GM21360 (cell line): ENCODE results near the gene SLC39A12.

Source experiments
- ATAC-seq: cut with Tn5 transposase; IDR thresholded peaks from one replicate; pipeline ENCODE4 v1.9.1; 2021; ENCODE audit warnings: mild to moderate bottlenecking, moderate library complexity; ENCODE audit not compliant: unreplicated experiment

Gene SLC39A12

DNA sequence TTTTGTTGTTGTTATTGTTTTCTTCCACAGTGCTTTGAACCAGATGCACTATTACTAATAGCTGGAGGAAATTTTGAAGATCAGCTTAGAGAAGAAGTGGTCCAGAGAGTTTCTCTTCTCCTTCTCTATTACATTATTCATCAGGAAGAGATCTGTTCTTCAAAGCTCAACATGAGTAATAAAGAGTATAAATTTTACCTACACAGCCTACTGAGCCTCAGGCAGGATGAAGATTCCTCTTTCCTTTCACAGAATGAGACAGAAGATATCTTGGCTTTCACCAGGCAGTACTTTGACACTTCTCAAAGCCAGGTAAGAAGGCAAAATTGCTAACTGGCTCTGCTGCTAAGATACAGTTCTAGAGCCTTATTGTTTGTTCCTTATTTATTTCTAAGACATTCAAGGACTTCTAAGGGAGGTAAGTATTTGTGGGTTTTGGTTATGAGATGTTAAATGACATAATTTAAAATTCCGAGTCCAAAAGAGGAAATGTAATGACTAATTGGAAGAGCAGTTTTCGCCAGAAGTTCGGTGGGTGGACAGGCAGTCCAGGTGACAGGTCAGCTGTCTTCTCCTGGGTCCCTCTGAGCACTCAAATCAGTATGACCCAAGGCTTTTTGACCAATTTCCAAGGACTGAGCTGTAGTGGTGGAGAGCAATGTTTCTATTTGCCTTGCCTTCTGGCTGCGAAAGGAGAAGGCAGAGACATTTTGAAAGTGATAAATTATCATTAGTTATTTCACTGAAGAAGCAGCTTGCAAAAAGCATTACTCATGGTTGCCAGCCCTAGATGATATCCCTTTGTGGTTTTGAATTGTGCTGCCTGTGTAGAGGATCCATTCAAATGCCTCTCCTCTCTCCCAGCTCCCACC is 10.1 kb downstream of the SLC39A12 start:
- ATAC-seq = no peak

- ATAC-seq = no peak
Measured at GRCh38 chr10:17963431-17963830, 11.7 kb downstream of the SLC39A12 start.

DNA sequence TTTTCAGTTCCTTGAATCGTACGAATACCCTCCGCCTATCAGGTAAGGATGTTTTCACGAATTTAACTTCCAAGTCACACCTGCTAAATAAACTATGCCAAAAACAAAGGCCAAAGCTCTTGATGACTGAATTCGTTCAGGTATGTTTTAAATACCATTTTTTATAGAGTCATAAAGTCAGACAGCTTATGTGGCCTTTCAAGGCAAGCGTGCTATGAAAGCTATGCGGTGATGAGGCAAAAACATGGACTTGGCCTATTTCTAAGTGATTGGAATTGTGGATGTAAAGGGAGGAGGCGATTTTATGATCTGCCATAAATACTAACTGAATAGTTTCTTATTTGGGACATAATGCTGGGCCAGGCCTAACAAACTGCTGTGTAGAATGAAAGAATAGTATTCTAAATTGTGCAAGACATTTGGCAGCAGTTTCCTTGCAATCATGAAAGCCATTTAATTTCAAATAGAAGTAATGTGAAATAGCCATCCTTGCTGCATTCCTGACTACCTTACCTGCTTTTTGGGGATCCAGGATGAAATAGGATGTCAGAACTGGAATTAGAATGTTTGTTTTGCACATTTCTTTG is 14.0 kb downstream of the SLC39A12 start:
- no peak for ATAC-seq

GRCh38 chr10:17974505-17974904 is 22.8 kb downstream of the SLC39A12 start:
- no peak for ATAC-seq

DNA sequence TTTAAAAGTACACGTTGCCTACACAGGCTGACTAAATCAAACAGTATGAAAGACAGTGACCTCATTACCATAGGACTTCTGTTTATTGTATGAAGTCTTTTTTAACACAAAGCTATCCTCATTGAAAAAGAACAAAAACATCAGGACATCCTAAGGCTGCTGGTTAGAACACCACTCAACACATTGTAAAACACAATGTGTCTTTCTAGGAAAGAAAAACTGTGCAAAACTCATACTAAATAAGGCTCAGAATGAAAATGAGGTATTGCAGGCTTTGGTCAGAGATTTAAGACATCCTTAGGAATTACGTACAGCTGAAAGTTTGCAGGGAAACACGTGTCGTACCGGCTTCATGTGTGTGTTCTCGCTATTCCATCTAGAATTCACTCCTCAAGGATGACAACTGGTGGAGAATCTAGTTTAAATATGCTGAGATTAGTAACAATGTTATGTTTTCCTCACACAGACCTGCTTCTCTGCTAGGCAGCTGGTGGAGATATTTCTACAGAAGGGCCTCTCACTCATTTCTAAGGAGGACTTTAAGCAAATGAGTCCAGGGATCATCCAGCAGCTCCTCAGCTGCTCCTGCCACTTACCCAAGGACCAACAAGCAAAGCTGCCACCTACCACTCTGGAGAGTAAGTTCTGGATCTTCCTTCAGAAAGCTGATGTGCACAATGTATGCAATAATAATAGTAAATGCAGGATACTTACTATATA is 29.3 kb downstream of the SLC39A12 start:
- no peak for ATAC-seq

DNA sequence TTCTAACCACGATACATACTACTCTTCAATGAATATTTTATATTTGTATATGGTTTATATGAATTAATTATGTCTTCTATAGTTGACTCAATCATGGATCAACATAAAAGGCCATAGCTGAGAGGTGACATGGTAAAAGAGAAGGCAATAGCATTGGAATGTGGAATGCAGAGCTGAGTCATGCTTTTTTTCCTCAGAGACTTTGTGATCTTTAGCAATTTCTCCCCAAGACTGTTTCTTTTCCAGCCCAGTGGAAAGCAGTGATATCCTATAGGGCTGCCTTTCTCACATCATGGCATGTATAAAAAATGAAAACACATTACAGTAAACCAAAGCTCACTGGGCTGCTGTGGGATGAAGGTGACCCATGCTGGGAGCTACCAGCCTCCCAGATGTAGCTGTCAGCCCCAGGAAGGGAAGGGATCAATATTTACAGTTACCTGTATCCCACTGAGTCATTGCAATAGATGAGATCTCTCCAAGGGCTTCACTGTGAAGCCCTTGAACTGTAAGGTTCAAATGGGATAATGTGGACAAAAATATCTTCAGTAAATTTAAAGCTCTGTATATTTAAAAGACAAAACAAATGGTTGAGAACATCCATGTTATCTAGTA is 30.2 kb downstream of the SLC39A12 start:
- no peak for ATAC-seq

DNA sequence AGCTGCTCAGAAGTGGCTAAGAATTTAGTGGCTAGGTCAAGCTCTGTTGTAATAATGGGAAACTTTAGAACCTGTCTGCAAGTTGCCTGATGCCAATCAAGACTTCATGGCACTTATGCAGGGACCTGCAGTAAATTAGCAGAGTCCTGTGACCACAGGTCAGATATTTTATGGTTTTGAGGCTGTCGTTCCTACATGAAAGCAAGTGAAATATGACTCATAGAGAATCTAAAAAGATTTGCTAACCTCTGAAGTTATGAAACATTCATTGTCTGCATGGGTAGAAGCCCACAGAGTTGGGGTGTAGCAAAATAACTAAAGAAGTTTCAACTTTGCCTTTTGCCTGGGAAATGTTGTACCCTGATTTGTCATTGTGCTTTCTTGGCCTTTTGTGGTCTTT is 32.3 kb downstream of the SLC39A12 start:
- peak; percentile 94 for ATAC-seq

GRCh38 chr10:17984563-17984962 is 32.8 kb downstream of the SLC39A12 start:
- ATAC-seq = no peak

- peak; percentile 93 for ATAC-seq
Measured at GRCh38 chr10:17989908-17990767, 38.4 kb downstream of the SLC39A12 start.

DNA sequence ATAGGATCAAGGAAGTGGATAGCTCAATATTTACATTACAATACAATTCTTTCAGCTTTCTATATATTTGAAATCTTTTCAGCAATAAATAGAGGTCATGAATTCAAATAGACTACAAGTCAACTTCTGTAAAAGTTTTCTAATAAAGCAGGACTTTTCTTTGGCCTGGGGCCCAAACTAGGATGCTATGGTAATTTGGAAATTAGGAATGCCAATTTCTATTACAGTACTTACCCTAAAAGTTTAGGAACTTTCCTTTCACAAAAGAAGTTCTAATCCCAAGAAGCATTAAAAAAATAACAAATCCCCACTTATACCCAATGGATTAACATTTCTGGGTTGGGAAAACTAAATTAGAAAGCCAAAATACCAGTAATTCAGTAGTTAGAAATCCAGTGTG is 40.5 kb downstream of the SLC39A12 start:
- no peak for ATAC-seq

GRCh38 chr10:17993361-17993760 is 41.6 kb downstream of the SLC39A12 start:
- ATAC-seq = no peak

DNA sequence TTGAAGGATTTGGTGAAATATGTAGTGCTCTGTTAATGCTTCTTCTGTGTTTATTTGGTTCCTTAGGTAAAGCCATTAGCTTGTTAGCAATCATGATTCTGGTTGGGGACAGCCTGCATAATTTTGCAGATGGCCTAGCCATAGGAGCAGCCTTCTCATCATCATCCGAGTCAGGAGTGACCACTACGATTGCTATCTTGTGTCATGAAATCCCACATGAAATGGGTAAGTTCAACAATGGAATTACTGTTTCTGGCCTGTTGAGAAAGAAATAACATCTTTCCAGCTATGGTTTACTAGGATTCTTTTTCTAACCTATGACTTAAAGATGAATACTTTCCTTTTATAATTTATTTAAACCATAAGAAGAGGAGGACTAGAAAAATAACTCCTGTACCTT is 48.9 kb downstream of the SLC39A12 start:
- no peak for ATAC-seq

DNA sequence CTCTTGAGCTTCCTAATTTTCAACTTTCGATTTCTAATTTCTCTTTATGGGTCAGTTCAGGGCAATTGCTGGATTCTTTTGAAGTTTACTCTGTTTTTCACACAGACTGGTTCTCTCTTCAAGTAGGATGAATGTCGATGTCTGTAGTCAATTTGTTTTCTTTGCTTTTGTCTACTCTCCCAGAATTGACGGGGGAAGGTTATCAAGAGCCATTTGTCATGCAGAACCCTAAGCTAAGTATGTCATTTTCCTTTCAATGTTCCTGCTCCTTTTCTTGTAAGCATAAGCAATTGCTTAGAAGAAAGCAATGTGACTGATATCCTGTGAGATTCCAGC is 53.7 kb downstream of the SLC39A12 start:
- no peak for ATAC-seq

DNA sequence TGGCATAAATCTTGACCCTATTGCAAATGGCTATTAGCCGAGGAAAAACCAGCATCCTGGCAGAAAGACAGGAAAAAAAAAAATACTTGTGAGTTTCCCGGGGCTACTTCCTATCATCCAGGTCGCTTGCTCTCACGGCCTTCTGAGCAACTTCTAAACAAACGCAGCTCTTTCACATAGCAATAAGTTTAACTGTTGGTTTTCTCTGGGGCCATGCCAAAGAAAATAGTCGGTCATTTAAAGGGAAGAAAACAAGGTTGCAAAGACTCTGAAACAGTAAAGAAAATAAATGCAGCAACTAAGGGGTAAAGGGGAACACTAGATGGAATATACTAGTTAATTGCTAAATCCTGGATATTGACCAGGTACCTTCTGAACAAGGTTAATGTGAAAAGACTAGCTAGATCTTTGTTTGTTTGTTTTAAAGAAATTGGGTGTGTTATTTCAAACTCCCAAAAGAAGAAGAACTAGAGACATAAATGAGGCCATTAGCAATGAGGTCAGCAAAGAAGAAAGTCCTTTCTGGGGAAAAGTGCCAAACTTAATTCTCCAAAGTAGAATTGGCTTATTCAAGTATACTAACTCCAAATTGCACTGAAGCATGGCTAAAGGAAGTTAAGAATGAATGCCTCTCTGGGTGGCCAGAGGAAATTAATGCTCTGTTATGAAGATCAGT is 54.2 kb downstream of the SLC39A12 start:
- ATAC-seq = no peak

DNA sequence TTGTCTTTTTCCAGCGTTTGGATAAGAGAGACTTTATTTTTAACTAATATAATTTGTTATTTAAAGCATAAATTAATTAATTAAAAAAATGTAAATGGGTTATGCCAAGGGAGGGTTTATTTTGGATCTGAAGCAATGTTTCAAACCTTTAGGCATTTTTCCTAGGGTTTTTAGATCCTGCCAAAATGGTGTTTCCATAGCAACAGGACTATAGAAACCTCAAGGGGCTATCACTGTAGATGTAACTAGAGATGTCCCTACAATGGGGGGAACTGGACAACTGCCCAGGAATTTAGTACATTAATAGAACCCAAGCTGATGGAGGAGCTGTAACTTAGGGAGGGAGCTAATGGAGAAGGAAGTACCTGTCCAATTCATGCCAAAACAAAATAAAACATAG is 57.3 kb downstream of the SLC39A12 start:
- no peak for ATAC-seq

DNA sequence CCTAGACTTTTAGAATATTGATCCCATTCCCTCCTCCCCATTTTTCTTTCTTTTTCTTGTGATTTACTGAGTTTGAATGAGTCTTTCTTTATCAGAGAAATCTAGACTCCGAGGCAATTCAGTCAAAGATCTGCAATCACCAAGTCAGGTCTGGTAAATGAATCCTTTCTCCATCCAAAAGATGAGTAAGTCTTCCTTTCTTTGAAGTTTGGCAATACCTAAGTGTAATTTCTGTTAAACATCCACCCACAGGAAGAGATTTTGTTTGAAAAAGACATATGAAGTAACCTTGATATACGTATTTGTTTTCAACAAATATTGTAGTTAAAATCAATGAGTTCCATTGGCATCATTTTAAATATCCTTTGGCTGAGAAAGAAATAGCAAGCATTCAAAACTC is 58.3 kb downstream of the SLC39A12 start:
- no peak for ATAC-seq

DNA sequence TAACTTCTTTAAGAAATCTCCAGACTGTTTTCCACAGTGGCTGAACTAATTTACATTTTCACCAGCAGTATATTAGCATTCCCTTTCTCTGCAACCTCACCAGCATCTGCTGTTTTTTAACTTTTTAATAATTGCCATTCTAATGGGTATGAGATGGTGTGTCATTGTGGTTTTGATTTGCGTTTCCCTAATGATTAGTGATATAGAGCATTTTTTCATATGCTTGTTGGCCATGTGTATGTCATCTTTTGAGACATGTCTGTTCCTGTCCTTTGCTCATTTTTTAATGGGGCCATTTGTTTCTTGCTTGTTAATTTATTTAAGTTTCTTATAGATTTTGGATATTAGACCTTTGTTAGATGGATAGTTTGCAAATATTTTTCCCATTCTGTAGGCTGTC is 68.8 kb downstream of the SLC39A12 start:
- no peak for ATAC-seq

- ATAC-seq = no peak
Measured at GRCh38 chr10:18021725-18022480, 70.2 kb downstream of the SLC39A12 start.
